Amygdala (tissue), 56 donors: Measurements from ENCODE around the gene POLK.
A peak's percentile ranks its signal among the peaks of the same experiment; 100 is the strongest.
"Not testable (repeated sequence)": the region's sequence is repeated elsewhere in the genome, so short reads cannot be mapped to it uniquely, and the experiment has no call there.

ENCODE experiments used
- DNase-seq, 56 donors: peaks; one replicate each; lab custom pipeline; 2025; lab: John Stamatoyannopoulos, UW

Gene POLK

GRCh38 chr5:75603371-75603770 lies 91.7 kb downstream of the POLK start:
- no peak for DNase-seq

GRCh38 chr5:75603821-75604220 lies 92.1 kb downstream of the POLK start:
- no peak for DNase-seq

- DNase-seq, result not testable (repeated sequence)
These were observed 95.7 kb downstream of the POLK start for GRCh38 chr5:75607341-75607740.

- DNase-seq, result no peak
These were observed 97.2 kb downstream of the POLK start for GRCh38 chr5:75608870-75609269.

- no peak for DNase-seq
These were observed 98.5 kb downstream of the POLK start for GRCh38 chr5:75610201-75610600.

- DNase-seq, result not testable (repeated sequence)
These were observed 99.2 kb downstream of the POLK start for GRCh38 chr5:75610859-75611310.

- DNase-seq, result peak in 17 of 56 donors; percentile 3 to 31 (median 10)
These were observed 99.9 kb downstream of the POLK start, which contains the start of gene ANKDD1B for GRCh38 chr5:75611311-75612225. ANKDD1B (plus strand) TSS chr5:75611453; CDS start chr5:75611635, 182 bp downstream.

- DNase-seq, result no peak
These were observed 100.5 kb downstream of the POLK start for GRCh38 chr5:75612226-75612569.

GRCh38 chr5:75612901-75613300 lies 101.2 kb downstream of the POLK start:
- DNase-seq, result no peak

GRCh38 chr5:75614176-75614575 lies 102.5 kb downstream of the POLK start:
- no peak for DNase-seq

GRCh38 chr5:75616371-75616881 lies 104.7 kb downstream of the POLK start:
- DNase-seq, result no peak

GRCh38 chr5:75616971-75617621 lies 105.4 kb downstream of the POLK start:
- no peak for DNase-seq

GRCh38 chr5:75617736-75618352 lies 106.2 kb downstream of the POLK start:
- no peak for DNase-seq

GRCh38 chr5:75620184-75620959 lies 108.7 kb downstream of the POLK start:
- DNase-seq, result no peak

GRCh38 chr5:75622564-75622963 lies 110.9 kb downstream of the POLK start:
- DNase-seq, result no peak

GRCh38 chr5:75623846-75624245 lies 112.2 kb downstream of the POLK start:
- DNase-seq, result no peak

- no peak for DNase-seq
These were observed 115.3 kb downstream of the POLK start for GRCh38 chr5:75626959-75627358.

GRCh38 chr5:75627801-75628200 lies 116.1 kb downstream of the POLK start:
- DNase-seq, result no peak

- no peak for DNase-seq
These were observed 119.2 kb downstream of the POLK start for GRCh38 chr5:75630875-75631274.

- DNase-seq, result no peak
These were observed 120.6 kb downstream of the POLK start for GRCh38 chr5:75632321-75632720.
